NCI-H1694 (cell line): ENCODE results near the gene DNAJC3.
"Not testable (repeated sequence)": the region's sequence is repeated elsewhere in the genome, so short reads cannot be mapped to it uniquely, and the experiment has no call there.

Experiments
- DNase-seq: peaks from one replicate; lab custom pipeline; 2025; lab: John Stamatoyannopoulos, UW

DNAJC3 gene

DNA sequence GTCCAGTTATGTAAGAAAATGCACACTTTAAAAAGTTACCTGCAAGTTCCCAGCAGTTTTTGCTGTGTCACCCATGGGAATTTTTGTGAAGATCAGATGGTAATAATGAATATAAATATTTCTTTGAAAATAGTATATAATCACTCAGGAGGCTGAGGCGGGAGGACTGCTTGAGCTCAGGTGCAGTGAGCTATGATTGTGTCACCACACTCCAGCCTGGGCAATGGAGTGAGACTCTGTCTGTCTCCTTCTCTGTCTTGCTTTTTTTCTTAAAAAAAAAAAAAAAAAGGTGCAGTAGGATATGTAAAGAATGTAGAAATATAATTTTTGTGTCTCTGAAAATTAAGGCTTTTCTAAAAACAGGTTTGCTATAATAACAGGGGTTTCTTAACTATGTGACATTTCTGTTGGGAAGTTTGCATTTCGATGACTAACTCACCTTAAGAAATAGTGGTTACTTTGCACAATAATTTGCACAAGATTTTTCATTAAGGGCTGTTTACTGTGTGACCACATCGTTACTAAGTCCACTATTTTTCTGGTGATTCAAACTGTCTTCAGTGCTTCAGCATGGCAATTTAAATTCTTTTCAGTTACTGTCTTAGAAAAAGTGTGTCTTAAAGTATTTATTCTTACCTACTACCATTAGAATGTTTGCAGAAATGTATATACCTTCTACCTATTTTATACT, 37.3 kb downstream of the DNAJC3 start:
- DNase-seq: no peak

DNA sequence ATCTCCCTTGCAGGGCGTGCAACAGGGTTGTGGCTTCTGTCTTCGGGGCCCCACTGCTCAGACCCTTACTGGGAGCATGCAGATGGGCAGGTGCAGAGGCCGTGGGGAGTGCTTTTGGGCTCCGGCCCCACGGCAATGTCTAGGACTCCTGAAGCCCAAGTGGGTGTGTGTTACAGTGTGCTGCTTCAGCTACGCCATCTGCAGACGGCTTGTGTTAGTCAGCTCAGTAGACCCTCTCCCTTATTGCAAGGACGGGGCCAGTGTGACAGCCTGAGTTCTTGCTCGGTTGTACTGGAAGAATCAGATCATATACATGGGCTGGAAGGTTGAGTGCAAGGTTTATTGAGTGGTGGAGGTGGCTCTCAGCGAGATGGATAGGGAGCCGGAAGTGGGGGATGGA, 39.3 kb downstream of the DNAJC3 start:
- no peak for DNase-seq

DNA sequence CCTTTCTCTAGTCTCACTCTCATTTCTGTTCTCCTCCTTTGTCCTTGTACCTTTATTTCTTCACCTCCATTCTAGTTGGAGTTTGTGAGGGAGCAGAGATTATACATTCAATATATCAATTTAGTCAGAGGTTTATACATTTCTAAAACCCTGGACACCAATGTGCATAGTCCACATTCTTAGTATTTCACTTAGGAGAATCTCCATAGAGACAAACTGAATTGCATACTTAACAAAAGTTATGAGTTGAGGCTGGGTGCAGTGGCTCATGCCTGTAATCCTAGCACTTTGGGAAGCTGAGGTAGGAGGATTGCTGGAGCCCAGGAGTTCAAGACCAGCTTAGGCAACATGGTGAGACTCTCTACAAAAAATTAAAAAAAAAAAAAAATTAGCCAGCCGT, 45.3 kb downstream of the DNAJC3 start:
- DNase-seq: no peak

DNA sequence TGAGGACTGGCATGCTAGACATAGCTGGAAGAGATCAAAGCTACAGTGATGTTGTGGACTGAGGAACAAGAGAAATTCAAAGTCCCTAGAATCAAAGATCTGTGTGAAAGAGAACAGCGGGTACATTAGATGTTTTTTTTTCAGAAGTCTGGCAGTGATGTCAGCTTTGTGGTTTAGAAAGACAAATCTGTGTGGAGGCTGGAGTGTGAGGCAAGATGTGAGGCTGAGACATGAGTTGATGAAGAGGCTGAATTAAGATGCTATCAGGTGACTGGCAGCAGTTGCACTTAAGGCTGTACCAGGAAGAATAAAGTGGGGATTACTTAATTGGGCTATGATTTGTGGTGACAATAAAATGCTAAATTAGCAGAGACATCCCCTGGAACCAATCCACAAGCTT, 46.5 kb downstream of the DNAJC3 start:
- no peak for DNase-seq

DNA sequence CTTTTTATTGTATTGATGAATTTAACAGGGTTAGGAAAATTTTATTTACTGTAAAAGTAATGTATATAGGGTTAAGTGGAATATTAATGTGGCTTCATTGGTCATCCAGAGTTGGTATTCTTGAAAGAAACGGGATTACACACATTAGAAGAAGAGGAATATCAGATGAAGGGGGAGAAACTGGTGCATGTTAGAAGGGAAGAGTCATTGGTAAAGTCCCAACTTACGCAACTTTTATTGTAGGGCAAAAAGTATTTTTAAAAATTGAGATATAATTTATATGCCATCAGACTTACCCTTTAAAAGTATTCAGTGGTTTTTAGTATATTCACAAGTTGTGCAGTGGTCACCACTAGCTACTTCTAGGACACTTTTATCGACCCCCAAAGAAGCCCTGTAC, 47.3 kb downstream of the DNAJC3 start:
- DNase-seq: no peak

DNA sequence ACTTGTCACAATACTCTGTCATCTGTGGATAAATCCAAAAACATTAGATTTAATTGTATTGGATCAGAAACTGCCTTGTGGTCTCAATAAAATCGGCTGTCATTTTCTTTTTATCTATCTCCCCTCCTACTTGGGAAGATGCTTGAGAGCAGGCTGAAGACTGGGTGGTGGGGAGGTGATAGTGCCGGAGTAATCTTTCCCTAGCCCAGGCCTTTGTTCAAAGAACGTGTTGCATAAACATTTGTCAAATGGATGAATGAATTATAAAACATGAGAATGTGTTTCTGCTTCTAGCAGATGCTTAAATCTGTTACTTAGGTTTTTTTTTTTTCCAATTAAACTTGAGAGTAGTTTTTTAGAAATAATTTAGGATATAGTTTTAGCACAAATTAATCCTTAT, 49.9 kb downstream of the DNAJC3 start:
- DNase-seq: no peak

DNA sequence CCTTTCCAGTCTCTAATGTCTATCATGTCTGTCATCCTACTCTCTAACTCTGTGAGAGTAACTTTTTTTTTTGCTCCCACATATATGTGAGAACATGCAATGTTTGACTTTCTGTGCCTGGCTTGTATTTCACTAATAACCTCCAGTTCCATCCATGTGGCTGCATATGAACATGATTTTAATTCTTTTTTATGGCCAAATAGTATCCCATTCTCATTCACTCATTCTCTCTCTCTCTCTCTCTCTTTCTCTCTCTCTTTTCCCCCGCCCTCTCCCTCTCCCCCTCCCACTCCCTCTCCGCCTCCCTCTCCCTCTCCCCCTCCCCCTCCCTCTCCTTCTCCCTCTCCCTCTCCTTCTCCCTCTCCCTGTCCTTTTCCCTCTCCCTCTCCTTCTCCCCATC, 52.0 kb downstream of the DNAJC3 start:
- no peak for DNase-seq

DNA sequence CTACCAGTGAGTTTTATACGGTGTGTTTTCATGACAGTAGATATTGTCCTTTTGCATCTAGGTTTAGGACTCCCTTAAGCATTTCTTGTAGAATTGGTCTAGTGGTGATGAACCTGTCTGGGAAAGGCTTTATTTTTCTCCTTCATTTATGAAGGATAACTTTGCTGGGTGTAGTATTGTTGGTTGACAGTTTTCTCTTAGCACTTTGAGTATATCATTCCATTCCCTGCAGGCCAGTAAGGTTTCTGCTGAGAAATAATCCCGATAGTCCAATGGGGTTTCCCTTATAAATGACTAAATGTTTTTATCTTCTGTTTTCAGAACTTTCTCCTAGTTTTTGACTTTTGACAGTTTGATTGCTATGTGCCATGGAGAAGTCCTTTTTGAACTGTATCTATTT, 57.2 kb downstream of the DNAJC3 start:
- no peak for DNase-seq

DNA sequence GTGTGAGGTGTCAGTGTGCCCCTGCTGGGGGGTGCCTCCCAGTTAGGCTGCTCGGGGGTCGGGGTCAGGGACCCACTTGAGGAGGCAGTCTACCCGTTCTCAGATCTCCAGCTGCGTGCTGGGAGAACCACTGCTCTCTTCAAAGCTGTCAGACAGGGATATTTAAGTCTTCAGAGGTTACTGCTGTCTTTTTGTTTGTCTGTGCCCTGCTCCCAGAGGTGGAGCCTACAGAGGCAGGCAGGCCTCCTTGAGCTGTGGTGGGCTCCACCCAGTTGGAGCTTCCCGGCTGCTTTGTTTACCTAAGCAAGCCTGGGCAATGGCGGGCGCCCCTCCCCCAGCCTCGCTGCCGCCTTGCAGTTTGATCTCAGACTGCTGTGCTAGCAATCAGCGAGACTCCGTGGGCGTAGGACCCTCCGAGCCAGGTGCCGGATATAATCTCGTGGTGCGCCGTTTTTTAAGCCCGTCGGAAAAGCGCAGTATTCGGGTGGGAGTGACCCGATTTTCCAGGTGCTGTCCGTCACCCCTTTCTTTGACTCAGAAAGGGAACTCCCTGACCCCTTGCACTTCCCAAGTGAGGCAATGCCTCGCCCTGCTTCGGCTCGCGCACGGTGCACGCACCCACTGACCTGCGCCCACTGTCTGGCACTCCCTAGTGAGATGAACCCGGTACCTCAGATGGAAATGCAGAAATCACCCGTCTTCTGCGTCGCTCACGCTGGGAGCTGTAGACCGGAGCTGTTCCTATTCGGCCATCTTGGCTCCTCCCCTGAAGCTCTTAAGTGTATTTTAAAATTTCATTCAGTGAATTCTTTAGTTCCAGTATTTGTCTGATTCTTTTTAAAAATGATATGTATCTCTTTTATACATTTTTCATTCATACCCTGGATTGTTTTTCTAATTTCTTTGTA, 63.4 kb downstream of the DNAJC3 start:
- DNase-seq: not testable (repeated sequence)

DNA sequence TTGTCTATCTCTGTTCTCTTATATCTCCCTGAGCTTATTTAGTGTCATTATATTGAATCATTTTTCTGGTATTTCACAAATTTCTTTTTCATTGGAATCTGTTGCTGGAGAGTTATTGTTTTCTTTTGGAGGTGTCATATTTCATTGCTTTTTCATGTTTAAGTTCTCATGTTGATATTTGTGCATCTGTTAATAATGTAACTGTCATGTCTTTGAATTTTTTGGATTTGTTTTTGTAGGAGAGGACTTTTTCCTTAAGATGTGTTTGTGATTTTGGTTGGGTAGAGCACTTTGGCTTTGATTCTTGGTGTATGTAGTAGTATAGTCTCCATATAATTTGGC, 64.0 kb downstream of the DNAJC3 start:
- DNase-seq: no peak

DNA sequence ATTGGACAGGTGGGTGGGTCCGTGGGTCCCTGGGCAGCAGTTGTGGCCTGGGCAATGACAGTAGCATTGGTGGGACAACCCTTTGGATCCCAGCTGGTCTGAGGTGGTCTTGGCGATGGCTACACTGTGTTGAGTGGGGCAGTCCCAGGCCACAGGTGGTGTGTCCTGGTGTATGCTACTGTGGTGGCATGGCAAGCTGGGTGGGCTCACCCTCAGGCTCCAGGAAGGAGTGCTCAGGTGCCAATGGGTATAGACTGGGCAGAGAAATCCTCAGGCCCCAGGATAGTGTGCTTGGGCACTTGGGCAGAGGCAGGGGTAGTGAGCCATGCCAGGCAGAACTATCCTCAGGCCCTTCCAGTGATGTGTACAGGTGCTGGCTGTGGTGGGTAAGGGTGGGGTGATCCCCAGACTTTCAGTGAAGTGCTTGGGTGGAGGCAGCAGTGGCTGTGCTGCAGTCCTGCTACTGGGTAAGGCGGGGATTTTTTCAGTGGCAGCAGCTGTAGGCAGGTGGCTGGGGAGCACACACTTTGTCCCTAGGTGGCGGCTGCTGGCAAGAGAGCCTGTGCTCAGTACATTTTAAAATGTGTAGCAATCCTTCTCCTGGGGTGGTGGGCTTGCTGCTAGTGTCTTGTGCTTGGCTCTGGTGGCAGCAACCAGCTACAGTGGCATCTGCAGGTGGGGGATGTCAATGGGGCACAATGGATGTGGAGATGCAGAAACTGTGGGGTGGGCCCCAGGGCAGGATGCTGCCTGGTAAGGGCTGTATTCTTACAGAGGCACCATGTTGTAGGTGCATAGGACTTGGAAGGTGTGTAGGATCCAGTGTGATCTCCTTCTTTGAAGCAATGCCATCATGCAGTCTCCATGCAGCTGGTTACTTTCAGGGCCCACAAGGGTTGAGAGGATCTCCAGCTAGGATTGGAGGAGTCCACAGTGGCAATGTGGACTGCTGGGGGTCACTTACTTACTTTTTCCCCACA, 64.9 kb downstream of the DNAJC3 start:
- no peak for DNase-seq

DNA sequence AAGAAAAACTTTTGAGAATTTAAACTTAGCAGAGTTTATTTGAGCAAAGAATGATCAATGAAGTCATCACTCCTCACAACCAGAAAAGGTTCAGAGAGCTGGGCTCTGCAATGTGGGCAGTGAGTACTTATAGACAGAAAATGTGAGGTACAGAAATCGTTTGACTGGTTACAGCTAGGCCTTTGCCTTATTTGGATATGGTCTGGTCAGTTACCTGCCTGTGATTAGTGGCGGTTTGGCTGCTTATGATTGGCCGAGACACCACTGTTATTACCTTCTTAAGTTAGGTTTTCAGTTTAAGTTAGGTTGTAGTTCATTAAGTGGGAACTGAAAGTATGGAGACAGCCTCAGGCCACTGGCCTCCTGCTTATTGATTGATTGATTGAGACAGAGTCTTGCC, 66.3 kb downstream of the DNAJC3 start:
- DNase-seq: no peak

DNA sequence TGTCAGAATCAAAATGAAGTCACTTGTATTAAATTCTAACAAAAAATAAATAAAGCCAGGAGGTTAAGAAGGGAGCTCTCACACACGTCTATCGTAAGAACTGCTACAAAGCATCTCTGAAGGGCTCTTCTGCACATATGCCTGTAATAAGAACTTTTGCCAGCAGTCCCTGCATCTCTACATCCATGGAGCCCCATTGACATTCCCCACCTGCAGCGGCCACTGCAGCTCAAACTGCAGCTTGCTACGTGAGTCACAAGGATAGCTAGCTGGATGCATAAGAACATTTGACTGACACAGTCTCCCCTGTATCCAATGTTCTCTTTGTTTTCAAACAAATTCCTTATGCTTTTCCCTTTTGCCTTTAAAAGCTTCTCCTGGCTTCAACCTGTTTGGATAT, 68.3 kb downstream of the DNAJC3 start:
- no peak for DNase-seq

DNA sequence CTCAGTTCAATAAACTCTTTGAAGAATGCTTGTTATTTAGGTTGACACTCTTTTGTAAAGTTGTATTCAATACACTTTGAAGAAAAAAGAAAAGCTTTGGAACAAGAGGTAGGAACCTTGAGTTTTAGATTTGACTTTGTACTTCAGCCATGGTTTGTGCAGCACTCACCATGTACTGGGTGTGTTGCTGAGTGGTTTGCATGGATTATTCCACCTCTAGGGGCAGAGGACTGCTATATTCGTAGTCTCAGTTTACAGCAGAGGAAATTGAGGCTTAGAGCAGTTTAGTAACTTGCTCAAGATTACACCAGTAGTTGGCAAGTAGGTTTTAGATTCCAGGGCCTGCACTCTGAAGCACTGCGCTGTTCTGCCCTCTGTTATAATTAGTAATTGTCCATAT, 68.8 kb downstream of the DNAJC3 start:
- no peak for DNase-seq

DNA sequence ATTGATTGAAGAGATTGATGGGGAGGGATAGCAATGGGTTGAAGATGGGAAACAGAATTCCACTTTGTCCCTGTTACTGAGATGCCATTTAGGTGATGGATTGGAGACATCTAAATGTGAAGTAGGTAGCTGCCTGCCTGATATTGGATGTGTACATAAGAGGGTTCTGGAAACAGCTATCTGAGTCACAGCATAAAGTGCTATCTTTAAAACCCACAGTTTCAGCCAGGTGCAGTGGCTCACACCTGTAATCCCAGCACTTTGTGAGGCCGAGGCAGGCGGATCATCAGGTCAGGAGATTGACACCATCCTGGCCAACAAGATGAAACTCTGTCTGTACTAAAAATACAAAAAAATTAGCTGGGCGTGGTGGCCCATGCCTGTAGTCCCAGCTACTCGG, 72.6 kb downstream of the DNAJC3 start:
- DNase-seq: no peak

DNA sequence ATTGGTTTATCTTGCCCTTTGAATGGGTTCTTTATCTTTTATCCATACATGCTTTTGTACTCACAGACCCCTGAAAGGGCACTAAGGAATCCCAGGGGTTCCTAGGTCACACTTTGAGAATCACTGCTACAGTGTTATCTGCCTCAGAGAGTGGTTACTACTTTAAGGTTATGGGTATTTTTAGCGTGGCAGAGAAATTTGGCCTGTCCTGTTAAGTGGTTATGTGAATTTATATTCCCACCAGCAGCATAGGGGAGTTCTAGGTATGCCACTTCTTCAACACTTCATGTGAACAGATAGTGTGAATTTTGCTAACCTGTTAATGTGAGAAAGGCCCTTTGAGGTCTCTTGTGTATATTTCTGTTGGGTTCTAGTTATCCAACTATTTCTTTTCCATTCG, 75.7 kb downstream of the DNAJC3 start:
- DNase-seq: no peak

DNA sequence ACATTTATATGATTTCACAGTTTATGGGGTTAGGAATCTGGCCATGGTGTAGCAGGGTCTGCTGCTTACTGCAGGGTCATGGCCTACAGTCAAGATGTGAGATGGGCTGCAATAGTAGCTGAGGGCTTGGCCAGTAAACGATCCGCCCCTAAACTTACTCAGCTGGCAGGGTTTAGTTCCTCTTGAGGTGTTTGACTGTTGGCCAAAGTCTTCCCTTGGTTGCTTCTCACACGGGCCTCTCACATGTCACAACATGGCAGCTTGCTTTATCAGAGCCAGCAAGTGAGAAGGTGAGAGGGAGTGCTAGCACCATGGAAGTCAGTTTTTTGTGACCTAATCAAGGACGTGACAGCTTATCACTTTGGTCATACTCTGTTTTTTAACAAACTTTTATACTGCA, 77.1 kb downstream of the DNAJC3 start:
- no peak for DNase-seq

DNA sequence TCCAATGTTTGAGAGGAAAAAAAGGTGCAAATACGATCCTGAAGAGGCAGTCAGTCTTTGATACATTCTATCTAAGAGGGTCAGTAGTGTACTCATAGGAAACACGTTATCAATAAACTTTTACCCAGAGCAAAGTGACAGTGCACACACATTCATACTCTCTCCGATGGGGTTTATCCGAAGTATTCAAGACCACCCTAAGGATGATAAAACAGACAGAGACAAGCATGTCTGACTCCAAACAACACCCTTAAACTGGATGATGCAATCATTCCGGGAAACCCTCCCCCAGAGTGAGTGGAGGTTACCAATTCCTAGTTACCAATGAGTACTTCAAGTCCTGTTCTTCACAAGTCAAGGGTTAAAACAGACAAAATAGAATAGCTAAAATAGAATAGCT, 79.1 kb downstream of the DNAJC3 start:
- DNase-seq: no peak

DNA sequence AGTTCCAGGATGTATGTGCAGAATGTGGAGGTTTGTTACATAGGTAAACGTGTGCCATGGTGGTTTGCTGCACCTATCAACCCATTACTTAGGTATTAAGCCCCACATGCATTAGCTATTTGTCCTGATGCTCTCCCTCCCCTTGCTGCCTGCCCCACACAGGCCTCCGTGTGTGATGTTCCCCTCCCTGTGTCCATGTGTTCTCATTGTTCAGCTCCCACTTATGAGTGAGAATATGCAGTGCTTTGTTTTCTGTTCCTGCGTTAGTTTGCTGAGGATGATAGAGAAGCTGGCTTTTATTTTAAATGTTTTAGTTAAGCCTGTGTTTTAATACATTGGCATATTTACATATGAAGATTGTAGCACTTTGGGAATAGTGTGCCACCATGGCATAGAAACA, 85.7 kb downstream of the DNAJC3 start:
- DNase-seq: not testable (repeated sequence)

DNA sequence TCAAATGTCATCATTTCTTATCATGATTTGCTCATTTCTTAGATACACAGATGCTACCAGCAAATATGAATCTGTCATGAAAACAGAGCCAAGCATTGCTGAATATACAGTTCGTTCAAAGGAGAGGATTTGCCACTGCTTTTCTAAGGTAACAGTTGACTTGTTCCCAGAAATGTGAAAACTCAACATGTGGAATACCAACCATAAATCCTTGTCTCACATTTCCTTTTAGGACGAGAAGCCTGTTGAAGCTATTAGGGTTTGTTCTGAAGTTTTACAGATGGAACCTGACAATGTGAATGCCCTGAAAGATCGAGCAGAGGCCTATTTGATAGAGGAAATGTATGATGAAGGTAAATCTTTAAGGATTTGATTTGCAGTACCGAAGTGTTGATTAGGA, 86.7 kb downstream of the DNAJC3 start:
- DNase-seq: no peak

DNA sequence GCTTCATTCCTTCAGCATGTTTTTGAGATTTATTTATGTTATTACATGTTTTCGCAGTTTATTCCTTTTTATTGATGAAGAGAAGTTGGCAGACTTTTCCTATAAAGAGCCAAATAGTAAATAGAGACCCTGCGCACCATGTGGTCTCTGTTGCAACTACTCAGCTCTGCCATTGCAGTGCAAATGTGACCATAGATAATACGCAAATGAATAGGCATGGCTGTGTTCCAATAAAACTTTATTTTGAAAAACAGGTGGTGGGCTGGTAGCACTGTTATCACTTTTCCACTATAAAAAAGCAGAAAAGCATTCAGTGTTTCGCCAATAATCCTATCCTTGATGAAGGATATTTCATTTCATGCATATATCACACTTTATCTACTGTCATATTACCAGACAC, 95.0 kb downstream of the DNAJC3 start:
- DNase-seq: no peak

DNA sequence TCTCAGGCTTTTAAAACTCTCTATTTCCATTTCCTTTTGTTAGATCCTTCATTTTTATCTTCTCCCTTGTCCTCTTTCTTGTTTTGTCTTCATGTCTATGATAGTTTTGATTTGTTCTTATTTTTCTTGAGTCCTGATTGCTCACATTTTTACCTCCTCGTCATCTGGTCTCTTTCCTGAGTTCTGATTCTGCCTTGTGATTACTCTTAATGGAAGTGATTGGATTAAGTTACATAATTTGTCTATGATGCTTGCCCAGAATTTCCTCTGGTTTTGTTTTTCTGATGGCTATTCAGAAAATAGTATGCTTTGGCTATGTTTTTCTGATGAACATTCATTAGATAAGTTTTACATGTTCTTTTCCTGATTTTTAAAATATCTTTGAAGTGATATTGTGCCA, 102.6 kb downstream of the DNAJC3 start:
- no peak for DNase-seq

DNA sequence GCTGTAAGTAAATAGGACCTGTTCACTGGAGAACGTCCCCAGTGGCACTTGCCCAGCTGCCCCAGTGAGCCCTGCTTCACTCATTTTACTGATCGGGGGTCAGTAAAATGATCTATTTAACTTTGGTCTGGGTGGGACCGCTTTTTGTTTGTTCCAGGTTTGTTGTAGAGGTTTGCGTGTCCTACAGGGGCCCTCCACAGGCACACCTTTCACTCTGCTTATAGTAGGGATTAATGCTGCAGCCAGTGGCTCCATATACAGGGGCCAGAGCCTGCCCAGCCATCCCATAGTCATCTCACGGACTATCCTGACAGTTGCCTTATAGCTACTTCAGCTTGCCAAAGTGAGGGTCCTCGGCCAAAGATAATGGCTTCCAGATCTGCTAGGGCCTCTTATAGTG, 104.1 kb downstream of the DNAJC3 start:
- no peak for DNase-seq
